ENCODE measurements around the gene ESRRG. TPM values are rescaled to one million over a fixed set of nuclear protein-coding genes. Genes with fewer than 3 reads are reported as not detected.

Gene ESRRG
- total RNA-seq, 1 donor from 2014 or later, result not detected

DNA sequence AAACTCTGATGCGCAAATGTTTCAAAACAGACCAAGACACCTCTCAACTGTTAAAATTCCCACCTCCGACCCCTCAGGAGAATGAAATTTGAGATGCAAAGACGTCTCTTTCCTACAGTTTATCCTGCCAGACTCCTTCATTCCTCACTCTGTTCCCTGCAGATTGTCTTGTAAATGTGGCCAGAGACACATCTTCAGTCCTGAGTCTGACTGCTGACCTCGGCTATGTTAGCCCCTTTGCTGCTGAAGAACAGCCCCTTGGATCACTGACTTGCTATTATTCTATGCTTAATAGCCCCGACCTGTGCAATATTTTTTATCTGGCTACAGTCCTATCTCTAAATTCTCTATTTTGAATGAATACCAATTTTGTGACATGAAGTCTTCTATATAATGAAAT lies 16.6 kb upstream of the ESRRG start:
- FAIRE-seq, result no peak

DNA sequence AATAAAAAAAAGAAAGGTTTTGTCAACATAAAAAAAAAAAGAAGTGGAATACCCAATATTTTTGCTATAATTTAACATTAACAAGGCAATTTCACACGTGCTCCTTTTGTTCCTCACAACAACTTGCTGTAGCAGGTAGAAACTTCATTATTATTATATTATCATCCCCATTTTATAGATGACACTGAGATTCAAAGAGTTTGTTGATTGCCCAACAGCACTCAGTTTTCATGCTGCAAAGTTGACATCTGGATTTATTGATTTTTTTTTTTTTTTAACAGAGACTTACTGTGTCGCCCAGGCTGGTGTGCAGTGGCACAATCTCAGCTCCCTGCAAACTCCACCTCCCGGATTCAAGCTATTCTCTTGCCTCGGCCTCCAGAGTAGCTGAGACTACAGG lies 8.9 kb upstream of the ESRRG start:
- no peak overlapping the region for H3K4me3 ChIP-seq (ENCODE audit: low read depth, low read length)
- H3K36me3 ChIP-seq (ENCODE audit: control insufficient read depth, insufficient read depth, low read length), result no peaks in the 10 kb centered on the region
- FAIRE-seq, result no peak
- no peaks in the 10 kb centered on the region for H3K27me3 ChIP-seq (ENCODE audit: control insufficient read depth, insufficient read depth, low read length)
- no peak for DNase-seq (ENCODE audit: low read depth)
- TF ChIP-seq, protein P1, sequence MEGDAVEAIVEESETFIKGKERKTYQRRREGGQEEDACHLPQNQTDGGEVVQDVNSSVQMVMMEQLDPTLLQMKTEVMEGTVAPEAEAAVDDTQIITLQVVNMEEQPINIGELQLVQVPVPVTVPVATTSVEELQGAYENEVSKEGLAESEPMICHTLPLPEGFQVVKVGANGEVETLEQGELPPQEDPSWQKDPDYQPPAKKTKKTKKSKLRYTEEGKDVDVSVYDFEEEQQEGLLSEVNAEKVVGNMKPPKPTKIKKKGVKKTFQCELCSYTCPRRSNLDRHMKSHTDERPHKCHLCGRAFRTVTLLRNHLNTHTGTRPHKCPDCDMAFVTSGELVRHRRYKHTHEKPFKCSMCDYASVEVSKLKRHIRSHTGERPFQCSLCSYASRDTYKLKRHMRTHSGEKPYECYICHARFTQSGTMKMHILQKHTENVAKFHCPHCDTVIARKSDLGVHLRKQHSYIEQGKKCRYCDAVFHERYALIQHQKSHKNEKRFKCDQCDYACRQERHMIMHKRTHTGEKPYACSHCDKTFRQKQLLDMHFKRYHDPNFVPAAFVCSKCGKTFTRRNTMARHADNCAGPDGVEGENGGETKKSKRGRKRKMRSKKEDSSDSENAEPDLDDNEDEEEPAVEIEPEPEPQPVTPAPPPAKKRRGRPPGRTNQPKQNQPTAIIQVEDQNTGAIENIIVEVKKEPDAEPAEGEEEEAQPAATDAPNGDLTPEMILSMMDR (IDR thresholded peaks at IDR 0.05; ENCODE audit: insufficient read depth, low read length, severe bottlenecking), result no peak

More for the DNA sequence above, 16.6 kb upstream of the ESRRG start:
- H3K27me3 ChIP-seq (ENCODE audit: control insufficient read depth, insufficient read depth, low read length), result no peaks in the 10 kb centered on the region
- TF ChIP-seq, protein P1 (IDR thresholded peaks at IDR 0.05; ENCODE audit: insufficient read depth, low read length, severe bottlenecking), result no peak
- no peaks in the 10 kb centered on the region for H3K36me3 ChIP-seq (ENCODE audit: control insufficient read depth, insufficient read depth, low read length)
- DNase-seq (ENCODE audit: low read depth), result no peak
- no peak overlapping the region for H3K4me3 ChIP-seq (ENCODE audit: low read depth, low read length)

DNA sequence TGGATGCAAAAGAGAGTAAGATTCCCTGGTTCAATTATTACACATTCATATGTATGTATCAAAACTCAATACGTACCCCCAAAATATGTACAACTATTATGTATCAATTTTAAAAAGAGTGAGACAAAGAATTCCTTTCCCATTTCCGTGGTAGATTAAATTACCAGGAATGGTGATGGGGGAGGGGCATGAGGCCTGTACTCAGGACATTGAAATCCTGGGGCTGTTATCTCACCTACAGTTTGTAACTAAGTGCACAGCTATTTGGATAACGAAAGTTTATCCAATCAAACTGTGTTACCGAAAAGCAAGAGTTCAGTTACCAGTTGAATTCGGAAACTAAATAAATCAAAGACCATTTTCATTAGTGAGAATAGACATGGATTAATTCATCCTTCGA lies 8.3 kb upstream of the ESRRG start:
- H3K4me3 ChIP-seq (ENCODE audit: low read depth, low read length), result no peak overlapping the region
- DNase-seq (ENCODE audit: low read depth) (no peak), FAIRE-seq (no peak)
- H3K36me3 ChIP-seq (ENCODE audit: control insufficient read depth, insufficient read depth, low read length), result no peaks in the 10 kb centered on the region
- TF ChIP-seq, protein P1 (IDR thresholded peaks at IDR 0.05; ENCODE audit: insufficient read depth, low read length, severe bottlenecking), result no peak
- no peaks in the 10 kb centered on the region for H3K27me3 ChIP-seq (ENCODE audit: control insufficient read depth, insufficient read depth, low read length)

- Histone ChIP-seq H3K4me3 (ENCODE audit: low read depth, low read length) (no peak overlapping the region), H3K27me3 (ENCODE audit: control insufficient read depth, insufficient read depth, low read length) (peaks cover 15% of the 10 kb centered on the region), H3K36me3 (ENCODE audit: control insufficient read depth, insufficient read depth, low read length) (no peaks in the 10 kb centered on the region)
- TF ChIP-seq, protein P1 (IDR thresholded peaks at IDR 0.05; ENCODE audit: insufficient read depth, low read length, severe bottlenecking), result no peak
- no peak for DNase-seq (ENCODE audit: low read depth)
- no peak for FAIRE-seq
Measured at GRCh38 chr1:216726435-216726834, 3.2 kb upstream of the ESRRG start.

DNA sequence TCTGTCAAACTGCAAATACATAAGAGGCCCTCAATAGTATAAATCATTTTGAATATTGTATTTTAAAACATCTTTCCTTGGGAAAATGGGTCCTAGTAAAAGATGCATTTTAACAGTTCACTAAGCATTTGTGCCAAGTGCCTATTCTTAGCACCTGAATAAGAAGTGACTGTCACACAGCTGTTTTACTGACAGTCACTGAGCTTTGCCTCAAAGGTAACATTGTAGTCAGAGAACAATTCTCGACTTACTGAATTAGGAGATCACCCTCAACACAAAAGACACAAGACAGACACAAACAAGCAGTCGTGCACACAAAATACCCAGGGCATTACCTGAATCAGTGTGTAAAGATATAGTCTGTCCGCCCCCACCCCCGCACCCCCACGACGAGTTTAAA lies 408 bp downstream of the ESRRG start:
- H3K36me3 ChIP-seq (ENCODE audit: control insufficient read depth, insufficient read depth, low read length), result no peaks in the 10 kb centered on the region
- no peak for DNase-seq (ENCODE audit: low read depth)
- TF ChIP-seq, protein P1 (IDR thresholded peaks at IDR 0.05; ENCODE audit: insufficient read depth, low read length, severe bottlenecking), result no peak
- H3K4me3 ChIP-seq (ENCODE audit: low read depth, low read length), result no peak overlapping the region
- no peak for FAIRE-seq
- H3K27me3 ChIP-seq (ENCODE audit: control insufficient read depth, insufficient read depth, low read length), result peaks cover 15% of the 10 kb centered on the region

DNA sequence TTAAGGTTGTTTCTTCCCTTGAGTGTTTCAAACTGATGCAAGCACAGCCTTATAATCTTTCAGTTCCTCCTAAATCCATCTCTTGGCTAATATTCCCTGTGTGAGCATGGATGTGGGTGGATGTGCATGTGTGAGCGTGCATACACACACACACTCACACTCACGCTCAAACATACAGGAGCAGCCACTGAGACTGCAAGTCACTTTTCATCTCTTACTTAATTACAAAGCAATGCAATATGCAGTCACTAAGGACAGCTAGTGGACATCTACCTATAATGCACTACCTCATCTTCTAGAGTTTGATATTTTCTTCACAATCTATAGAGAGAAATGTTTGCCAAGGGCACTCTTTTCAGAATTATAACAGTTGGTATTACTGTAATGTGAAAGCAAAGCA lies 1.4 kb downstream of the ESRRG start:
- FAIRE-seq (no peak), DNase-seq (ENCODE audit: low read depth) (no peak)
- Histone ChIP-seq H3K4me3 (ENCODE audit: low read depth, low read length) (no peak overlapping the region), H3K36me3 (ENCODE audit: control insufficient read depth, insufficient read depth, low read length) (no peaks in the 10 kb centered on the region), H3K27me3 (ENCODE audit: control insufficient read depth, insufficient read depth, low read length) (peaks cover 15% of the 10 kb centered on the region)
- TF ChIP-seq, protein P1 (IDR thresholded peaks at IDR 0.05; ENCODE audit: insufficient read depth, low read length, severe bottlenecking), result no peak
